ENCODE measurements around the gene NRXN3. TPM values are rescaled to one million over a fixed set of nuclear protein-coding genes. Genes with fewer than 3 reads are reported as not detected.

Gene NRXN3
- total and polyA plus RNA-seq, 2 donors (not counting 1 experiment from before 2014, with no cell fraction given): 0.83 to 34.6 TPM

DNA sequence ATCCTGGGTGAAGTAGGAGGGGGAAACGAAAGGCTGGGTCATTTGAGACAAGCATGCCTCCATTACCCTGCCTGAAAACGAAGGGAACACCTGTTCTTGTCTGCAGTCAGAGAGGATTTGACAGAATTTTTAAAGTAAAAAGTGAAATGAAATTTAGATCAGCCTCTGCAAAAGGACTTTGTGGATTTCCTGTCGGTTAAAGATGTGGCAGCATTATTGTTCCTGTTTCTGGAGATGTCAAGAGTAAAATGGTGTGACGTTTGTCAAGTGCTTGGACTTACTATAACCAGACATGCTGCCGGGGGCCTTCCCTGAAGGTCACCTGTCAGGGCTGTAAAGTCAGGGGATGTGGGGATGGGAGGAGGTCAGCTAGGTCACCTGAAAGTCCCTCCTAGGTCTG lies 32.0 kb downstream of the NRXN3 start:
- H3K9ac ChIP-seq (ENCODE audit: insufficient read depth, low read length): no peak overlapping the region
- H3K9me3 ChIP-seq (ENCODE audit: control insufficient read depth, insufficient read depth, low read depth, low read length): no peaks in the 10 kb centered on the region
- no peak overlapping the region for H3K4me3 ChIP-seq (replicated peaks in 1 of 4; ENCODE audit: control extremely low read depth in 1 of 4, insufficient read depth in 1 of 4, low read depth in 3 of 4, low read length in 4 of 4)
- H4K20me1 ChIP-seq (ENCODE audit: control insufficient read depth, extremely low read depth, insufficient read depth, low read length): no peaks in the 10 kb centered on the region
- no peak overlapping the region for H3K4me2 ChIP-seq (ENCODE audit: extremely low read depth, insufficient read depth, low read length)
- DNase-seq (ENCODE audit: low read depth in 2 of 2): no peak
- H3K4me1 ChIP-seq (ENCODE audit: control insufficient read depth, extremely low read depth, insufficient read depth, low read length): no peaks in the 10 kb centered on the region
- H3K27ac ChIP-seq (ENCODE audit: insufficient read depth, low read length): no peak overlapping the region
- no peak for TF ChIP-seq EZH2 (IDR thresholded peaks at IDR 0.05; ENCODE audit: low read length, missing control alignments)
- TF ChIP-seq, protein P1, sequence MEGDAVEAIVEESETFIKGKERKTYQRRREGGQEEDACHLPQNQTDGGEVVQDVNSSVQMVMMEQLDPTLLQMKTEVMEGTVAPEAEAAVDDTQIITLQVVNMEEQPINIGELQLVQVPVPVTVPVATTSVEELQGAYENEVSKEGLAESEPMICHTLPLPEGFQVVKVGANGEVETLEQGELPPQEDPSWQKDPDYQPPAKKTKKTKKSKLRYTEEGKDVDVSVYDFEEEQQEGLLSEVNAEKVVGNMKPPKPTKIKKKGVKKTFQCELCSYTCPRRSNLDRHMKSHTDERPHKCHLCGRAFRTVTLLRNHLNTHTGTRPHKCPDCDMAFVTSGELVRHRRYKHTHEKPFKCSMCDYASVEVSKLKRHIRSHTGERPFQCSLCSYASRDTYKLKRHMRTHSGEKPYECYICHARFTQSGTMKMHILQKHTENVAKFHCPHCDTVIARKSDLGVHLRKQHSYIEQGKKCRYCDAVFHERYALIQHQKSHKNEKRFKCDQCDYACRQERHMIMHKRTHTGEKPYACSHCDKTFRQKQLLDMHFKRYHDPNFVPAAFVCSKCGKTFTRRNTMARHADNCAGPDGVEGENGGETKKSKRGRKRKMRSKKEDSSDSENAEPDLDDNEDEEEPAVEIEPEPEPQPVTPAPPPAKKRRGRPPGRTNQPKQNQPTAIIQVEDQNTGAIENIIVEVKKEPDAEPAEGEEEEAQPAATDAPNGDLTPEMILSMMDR (conservative IDR thresholded peaks at IDR 0.05 in 1 of 2, IDR thresholded peaks at IDR 0.05 in 1 of 2; ENCODE audit: low read depth in 1 of 2, low read length in 2 of 2): no peak
- no peaks in the 10 kb centered on the region for H3K27me3 ChIP-seq (ENCODE audit: control insufficient read depth, insufficient read depth, low read length)
- no peak overlapping the region for H2AFZ ChIP-seq (ENCODE audit: low read length)
- no peaks in the 10 kb centered on the region for H3K36me3 ChIP-seq (ENCODE audit: control insufficient read depth, insufficient read depth, low read length)
- H3K79me2 ChIP-seq (ENCODE audit: control insufficient read depth, insufficient read depth, low read length): no peaks in the 10 kb centered on the region

- H3K9me3 ChIP-seq (ENCODE audit: control insufficient read depth, insufficient read depth, low read depth, low read length): no peaks in the 10 kb centered on the region
- H3K4me1 ChIP-seq (ENCODE audit: control insufficient read depth, extremely low read depth, insufficient read depth, low read length): no peaks in the 10 kb centered on the region
- no peak overlapping the region for H2AFZ ChIP-seq (ENCODE audit: low read length)
These were observed 32.8 kb downstream of the NRXN3 start for GRCh38 chr14:78202976-78203375.

DNA sequence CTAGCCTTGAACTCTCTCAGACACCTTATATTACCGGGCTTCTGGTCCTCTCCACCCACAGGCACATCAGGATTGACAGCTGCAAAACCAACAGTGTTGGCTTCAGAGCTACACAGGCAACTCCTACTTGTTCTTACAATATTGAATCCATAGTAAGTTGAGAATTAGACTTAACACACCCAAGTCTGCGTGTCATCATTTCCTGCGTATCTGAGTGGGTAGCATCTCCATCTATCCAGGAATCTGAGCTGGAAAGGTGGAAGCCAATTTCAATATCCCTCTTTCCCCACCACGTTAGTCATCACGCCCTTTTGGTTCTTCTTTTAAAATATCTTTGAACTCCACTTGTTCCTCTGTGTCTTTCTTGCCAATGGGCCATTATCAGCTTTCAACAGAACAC lies 37.2 kb downstream of the NRXN3 start:
- Histone ChIP-seq H3K4me1 (ENCODE audit: control insufficient read depth, extremely low read depth, insufficient read depth, low read length) (no peaks in the 10 kb centered on the region), H2AFZ (ENCODE audit: low read length) (no peak overlapping the region), H3K79me2 (ENCODE audit: control insufficient read depth, insufficient read depth, low read length) (no peaks in the 10 kb centered on the region), H3K36me3 (ENCODE audit: control insufficient read depth, insufficient read depth, low read length) (no peaks in the 10 kb centered on the region), H4K20me1 (ENCODE audit: control insufficient read depth, extremely low read depth, insufficient read depth, low read length) (no peaks in the 10 kb centered on the region), H3K27me3 (ENCODE audit: control insufficient read depth, insufficient read depth, low read length) (no peaks in the 10 kb centered on the region), H3K4me2 (ENCODE audit: extremely low read depth, insufficient read depth, low read length) (no peak overlapping the region), H3K4me3 (replicated peaks in 1 of 4; ENCODE audit: control extremely low read depth in 1 of 4, insufficient read depth in 1 of 4, low read depth in 3 of 4, low read length in 4 of 4) (no peak overlapping the region), H3K9ac (ENCODE audit: insufficient read depth, low read length) (no peak overlapping the region), H3K27ac (ENCODE audit: insufficient read depth, low read length) (no peak overlapping the region), H3K9me3 (ENCODE audit: control insufficient read depth, insufficient read depth, low read depth, low read length) (no peaks in the 10 kb centered on the region)
- no peak for DNase-seq (ENCODE audit: low read depth in 2 of 2)
- TF ChIP-seq EZH2 (IDR thresholded peaks at IDR 0.05; ENCODE audit: low read length, missing control alignments): no peak
- TF ChIP-seq, protein P1 (conservative IDR thresholded peaks at IDR 0.05 in 1 of 2, IDR thresholded peaks at IDR 0.05 in 1 of 2; ENCODE audit: low read depth in 1 of 2, low read length in 2 of 2): no peak

More at GRCh38 chr14:78202976-78203375, 32.8 kb downstream of the NRXN3 start:
- no peak overlapping the region for H3K9ac ChIP-seq (ENCODE audit: insufficient read depth, low read length)
- no peak for DNase-seq (ENCODE audit: low read depth in 2 of 2)
- no peaks in the 10 kb centered on the region for H3K79me2 ChIP-seq (ENCODE audit: control insufficient read depth, insufficient read depth, low read length)
- no peaks in the 10 kb centered on the region for H3K27me3 ChIP-seq (ENCODE audit: control insufficient read depth, insufficient read depth, low read length)
- no peak for TF ChIP-seq EZH2 (IDR thresholded peaks at IDR 0.05; ENCODE audit: low read length, missing control alignments)
- TF ChIP-seq, protein P1 (conservative IDR thresholded peaks at IDR 0.05 in 1 of 2, IDR thresholded peaks at IDR 0.05 in 1 of 2; ENCODE audit: low read depth in 1 of 2, low read length in 2 of 2): no peak
- no peaks in the 10 kb centered on the region for H3K36me3 ChIP-seq (ENCODE audit: control insufficient read depth, insufficient read depth, low read length)
- no peak overlapping the region for H3K27ac ChIP-seq (ENCODE audit: insufficient read depth, low read length)
- H3K4me2 ChIP-seq (ENCODE audit: extremely low read depth, insufficient read depth, low read length): no peak overlapping the region
- H3K4me3 ChIP-seq (replicated peaks in 1 of 4; ENCODE audit: control extremely low read depth in 1 of 4, insufficient read depth in 1 of 4, low read depth in 3 of 4, low read length in 4 of 4): no peak overlapping the region
- H4K20me1 ChIP-seq (ENCODE audit: control insufficient read depth, extremely low read depth, insufficient read depth, low read length): no peaks in the 10 kb centered on the region

Data from fibroblast of lung (primary cell).